GM18520 (cell line): Measurements from ENCODE around the gene TSKU.
"Not testable (repeated sequence)": the region's sequence is repeated elsewhere in the genome, so short reads cannot be mapped to it uniquely, and the experiment has no call there.

ENCODE experiments used
- ATAC-seq: cut with Tn5 transposase; IDR thresholded peaks from one replicate; pipeline ENCODE4 v1.9.1; 2021; ENCODE audit not compliant: unreplicated experiment

The TSKU gene

DNA sequence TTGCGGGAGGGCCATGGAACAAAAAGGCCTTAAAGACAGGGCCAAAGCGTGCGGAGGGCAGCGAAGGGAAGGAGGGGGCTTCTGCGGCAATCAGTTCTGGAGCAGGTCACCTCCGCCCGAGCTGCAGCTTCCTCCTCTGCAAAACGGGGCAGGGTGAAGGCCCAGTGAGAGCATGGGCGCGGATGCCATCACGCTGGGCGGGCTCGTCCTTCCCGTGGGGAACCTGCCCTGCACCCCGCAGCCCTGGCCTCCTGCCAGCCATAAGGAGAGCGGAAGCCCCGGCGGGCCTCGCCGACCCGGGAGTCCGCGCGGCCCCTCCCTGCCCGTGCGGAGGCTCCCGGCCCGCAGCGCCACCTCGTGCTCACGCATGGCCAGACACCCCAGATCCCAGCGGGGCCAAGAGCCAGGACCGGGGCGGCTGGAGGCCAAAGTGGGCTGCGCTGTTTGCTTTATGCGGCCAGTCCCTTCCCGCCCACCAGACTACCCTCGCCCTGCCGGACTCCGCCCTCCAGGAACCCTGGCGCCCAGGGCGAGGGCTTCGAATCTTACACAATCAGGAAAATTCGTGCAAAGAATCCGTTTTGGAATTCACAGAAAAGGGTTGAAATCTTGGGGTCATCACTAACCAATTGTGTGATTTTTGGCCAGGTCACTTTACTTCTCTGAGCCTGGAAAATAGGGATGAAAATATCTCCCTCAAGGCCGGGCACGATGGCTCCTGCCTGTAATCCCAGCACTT is 16.1 kb downstream of the TSKU start:
- no peak for ATAC-seq

DNA sequence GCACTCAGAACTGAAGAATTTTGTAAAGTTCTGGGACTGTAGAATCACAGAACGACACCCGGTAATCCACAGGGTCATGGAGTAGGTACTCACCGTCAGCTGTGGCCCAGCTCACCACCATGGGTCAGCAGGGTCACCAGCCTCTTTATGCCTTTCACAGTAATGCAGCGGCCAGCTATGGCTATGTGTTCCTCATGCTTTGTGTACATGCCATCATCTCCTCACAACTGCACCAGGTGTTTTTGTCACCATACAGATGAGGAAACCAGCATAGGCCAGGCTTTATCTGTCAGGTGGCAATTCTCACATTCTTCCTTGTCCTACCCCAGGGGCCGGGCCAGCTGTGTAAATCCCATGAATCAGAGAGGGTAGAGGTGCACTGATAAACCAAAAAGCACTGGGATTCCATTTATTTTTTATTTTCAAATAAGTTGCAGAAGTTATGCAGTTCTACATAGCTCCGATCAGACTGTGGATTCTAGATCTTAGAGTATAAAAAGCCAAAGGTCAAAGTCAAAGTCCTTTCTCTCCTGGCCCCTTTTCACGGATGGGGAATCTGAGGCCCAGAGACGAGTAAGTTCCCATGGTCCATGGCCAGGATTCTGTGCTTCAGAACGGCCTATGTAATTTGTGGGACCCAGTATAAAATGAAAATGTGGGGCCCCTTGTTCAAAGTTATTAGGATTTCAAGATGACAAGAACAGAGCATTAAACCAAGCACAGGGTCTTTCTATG is 17.5 kb downstream of the TSKU start:
- ATAC-seq, result no peak

DNA sequence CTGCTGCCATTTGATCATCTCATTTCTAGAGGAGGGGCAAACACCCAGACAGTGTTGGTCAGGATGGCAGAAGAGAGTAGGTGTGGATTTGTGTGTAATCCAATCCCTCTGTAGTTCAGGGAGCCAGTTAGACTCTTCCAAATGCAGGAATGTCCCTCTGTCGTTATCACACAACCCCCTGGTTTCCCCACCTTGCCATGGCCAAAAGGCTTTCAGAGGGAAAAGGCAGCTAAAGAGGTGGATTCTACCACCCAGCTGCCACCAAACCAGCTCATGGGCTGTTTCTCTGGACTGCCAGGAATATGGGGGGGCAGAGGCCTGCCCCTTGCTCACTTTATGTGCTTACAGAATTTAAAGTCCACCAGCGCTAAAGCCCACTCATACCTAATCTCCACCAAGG is 18.1 kb downstream of the TSKU start:
- ATAC-seq, result no peak

DNA sequence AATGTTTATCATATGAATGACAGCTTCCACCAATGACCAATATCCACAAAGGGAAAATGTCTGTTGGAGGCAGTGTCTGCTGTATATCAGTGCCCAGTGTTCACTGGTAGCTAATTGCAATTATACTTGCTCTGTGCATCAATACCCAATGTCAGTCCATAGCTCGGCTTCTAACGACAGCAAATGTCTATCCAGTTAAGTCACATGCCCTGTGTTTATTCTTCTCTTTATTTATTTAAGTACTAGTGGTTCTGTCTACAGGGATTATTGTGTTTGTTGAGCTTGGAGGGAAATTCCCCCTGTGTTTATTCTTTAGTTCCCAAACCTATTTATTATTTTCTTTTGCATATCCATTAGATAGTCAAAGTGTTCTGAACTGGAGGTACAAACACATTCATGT is 18.6 kb downstream of the TSKU start:
- ATAC-seq, result no peak

DNA sequence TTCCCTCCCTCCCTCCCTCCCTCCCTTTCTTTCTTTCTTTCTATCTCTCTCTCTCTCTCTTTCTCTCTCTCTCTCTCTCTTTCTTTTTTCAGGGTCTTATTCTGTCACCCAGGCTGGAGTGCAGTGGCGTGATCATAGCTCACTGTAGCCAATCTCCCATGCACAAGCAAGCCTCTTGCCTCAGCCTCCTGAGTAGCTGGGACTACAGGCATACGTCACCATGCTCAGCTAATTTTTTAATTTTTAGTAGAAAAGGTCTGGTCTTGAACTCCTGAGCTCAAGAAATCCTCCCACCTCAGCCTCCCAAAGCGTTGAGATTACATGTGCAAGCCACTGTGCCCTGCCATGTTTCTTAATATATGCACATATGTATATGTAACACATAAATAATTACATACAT is 19.0 kb downstream of the TSKU start:
- no peak for ATAC-seq

DNA sequence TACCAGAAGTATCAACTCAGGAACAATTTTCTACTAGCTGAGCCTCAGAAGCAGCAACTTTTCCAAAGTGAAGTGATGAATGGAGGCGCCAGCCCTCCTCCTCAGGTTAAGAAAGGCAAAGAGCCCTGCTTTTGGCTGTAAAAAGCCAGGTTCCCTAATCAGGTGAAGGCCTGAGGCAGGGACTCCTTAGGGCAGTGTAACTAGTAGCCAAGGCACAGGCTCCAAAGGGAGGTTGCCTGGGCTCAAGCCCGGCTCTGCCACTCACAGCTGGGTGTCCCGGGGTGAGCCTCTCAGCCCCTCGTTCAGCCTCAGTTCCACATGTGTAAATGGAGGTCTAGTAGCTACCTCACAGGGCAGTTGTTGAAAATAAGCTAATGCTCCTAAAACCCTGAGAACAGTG is 19.5 kb downstream of the TSKU start:
- ATAC-seq, result no peak

DNA sequence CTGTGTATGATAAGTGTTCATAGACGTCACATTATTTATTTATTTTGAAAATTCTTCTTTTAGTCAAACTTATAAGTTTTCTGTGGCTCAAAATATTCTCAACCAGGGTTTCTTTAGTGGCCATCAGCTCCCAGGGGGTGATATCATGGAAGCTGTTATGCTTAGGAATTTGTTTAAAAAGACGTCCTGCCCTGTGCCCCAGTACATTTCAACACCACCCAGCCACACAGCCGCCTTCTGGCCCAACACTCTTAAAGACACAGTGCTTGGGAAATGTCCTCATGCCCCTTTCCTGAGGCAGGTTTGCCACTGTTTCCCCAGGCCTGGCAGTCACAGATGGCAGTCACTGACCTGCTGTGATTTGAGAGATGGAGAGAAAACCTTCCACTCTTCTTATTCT is 19.9 kb downstream of the TSKU start:
- no peak for ATAC-seq

DNA sequence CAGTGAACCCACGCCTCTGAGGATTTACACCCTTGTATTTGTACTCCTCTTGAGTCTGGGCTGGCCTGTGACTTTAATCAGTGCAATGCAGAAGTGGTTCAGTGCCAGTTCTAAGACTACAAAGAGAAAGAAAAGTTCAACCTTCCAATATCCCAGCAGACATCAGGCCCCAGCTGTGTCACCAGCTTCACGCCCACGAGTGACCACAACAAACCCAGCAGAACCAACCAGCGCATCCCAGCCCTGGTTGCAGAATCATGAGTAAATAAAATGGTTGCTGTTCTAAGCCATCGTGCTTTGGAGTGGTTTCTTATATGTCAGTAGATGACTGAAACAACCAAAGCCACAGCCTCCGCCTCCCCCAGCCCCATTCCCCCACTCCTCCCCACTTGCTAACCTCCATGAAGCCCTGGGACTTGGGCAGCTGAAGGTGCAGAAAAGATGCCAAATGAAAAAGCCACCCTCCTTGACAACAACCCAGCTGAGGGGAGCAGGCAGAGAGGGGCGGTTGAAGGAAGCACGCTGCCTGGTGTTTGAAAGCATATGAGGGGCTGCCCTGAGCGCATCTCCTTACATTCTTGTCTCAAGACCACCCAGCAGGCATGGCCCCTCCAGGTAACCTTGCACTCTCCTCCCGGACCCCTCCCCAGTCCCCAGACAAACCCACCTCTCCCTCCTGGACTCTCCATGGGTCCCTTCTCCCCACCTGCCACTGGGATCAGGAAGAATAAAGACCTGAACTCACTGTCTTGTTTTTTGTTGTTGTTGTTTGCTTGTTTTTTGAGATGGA is 20.9 kb downstream of the TSKU start:
- no peak for ATAC-seq

DNA sequence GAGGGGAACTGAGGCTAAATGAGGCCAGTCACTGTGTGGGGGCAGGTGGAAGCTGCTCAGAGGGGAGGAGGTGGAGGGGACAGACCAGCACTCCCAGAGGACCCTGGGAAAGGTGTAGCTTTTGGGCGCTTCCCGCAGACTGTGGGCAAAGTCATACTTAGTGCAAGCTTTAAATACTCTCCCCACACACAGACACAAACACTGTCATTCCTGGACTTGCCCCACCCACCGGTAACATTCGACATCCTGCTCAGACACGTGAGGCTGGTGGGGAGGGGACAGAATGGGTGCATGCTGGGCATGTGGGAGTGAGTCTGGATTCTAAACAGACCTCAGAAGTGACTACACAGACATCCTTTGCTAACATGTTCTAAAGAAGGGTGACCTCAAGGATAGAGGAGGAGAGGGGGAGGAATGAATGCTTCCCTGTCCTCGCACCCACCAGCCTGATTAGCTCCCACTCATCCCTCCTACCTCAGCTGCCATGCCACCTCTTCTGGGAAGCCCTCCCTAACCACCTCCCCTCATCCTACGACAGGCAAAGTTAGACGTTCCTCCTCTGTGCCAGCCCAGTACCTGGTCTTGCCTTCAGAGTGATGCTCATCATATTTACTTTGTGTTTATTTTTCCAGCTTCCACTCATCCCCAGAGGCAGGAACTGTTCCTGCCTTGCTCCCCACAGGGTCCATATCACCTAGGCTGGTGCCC is 22.2 kb downstream of the TSKU start:
- no peak for ATAC-seq

DNA sequence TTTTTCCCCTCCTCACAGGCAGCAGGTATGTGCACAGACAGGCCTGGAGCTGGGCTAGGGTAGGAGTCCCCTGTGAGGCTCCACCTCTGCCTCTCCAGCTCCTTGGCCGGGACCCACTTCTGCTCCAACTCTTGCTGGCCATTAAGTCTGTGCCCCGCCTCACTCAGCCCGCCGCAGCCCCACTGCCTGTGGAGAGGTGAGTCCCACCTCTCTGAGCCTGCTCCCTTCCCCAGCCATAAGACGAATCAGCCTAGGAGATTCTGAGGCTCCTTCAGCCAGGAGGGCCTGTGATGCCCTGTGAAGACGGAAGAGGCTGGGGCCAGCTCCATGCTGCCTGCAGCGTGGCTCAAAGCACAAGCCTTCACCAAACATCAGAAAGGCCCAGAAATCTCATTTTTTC is 23.0 kb downstream of the TSKU start:
- no peak for ATAC-seq

DNA sequence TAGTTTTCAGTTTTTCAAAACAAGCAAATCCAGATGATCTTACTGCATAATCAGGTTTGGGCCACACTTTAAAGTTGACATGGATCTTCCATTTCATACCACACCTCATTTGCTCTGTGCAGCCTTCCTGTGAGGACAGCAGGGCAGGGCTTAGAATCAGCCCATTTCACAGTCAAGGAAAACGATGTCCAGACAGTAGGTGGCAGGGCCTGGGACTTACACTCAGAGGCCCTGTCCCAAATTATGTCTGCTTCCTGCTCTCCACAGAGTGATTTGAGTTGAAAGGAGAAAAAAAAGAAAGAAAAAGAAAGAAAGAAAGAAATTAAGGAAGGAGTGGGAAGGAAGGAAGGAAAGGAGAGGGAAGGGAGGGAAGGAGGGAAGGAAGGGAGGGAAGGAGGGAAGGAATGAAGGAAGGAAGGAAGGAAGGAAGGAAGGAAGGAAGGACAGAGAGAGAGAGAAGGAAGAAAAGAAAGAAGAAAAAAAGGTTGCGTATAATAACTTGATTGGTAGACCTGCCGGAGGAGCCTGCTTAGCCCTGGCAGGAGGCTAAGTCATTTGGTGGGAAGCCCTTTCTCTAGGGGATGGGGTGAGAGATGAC is 23.6 kb downstream of the TSKU start:
- no peak for ATAC-seq

DNA sequence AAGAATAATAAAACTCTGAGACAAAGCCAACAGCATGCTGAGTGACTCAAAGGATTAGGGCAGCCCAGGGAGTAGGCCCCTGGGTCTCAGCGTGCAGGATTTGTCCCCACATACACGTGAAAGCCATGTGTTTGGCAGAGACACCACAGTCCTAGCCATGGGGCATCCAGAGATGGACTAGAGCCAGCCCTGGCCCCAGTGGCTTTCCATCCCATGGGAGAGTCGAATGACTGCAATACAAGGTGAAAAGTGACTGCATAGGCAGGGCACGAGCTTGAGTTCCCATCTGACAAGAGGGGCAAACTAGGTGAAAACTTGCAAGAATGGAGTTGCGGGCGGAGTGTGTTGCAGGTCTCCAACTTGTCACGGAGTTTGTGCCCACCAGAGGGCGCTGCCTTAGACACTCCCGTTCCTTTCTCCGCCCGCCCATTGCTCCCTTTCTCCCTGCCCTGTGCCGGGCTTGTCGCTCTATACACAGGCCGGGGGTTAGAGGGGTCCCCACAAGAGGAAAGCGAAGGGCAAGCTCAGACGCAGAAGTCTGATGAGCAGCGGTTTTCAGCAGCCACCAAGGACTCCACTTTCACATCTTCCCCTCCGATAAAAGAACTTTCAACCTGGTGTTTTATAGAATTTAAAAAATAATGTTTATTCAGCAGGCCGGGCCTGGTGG is 24.2 kb downstream of the TSKU start:
- ATAC-seq, result no peak

DNA sequence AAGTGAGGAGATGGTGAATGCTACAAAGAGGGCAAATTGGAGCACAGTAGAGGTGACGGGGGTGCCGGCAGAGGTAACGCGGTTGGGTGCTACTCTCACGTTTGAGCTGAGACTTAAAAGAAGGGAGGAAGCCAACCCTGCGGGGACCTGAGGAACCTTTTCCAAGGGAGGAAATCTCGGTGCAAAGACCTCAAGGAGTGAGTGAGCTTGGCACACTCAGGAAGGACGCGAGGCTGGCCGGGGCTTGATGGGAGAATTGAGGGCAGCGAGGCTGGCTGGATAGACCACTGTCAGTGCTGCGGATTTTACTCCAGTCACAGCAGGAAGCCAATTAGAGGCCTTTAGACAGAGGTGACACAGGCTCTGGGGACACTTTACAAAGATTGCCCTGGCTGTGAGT is 25.0 kb downstream of the TSKU start:
- no peak for ATAC-seq

DNA sequence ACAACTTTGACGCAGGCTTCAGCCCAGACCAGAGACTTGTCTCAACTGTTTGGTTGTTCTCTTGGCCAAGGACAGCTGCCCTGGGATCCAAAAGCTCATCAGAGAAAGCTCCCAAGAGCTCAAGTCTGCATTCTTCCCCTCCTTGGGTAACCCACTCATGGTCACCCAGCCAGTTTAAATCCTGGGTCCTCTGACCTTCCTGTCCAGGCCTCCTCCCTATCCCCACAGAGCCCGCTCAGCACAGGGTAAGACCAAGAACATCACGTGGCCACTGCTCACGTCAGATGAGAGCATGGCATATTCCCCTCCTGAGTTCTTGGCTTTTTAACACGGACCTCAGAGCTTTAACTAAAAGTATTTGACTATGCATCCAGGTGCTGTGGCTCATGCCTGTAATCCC is 25.8 kb downstream of the TSKU start:
- no peak for ATAC-seq

DNA sequence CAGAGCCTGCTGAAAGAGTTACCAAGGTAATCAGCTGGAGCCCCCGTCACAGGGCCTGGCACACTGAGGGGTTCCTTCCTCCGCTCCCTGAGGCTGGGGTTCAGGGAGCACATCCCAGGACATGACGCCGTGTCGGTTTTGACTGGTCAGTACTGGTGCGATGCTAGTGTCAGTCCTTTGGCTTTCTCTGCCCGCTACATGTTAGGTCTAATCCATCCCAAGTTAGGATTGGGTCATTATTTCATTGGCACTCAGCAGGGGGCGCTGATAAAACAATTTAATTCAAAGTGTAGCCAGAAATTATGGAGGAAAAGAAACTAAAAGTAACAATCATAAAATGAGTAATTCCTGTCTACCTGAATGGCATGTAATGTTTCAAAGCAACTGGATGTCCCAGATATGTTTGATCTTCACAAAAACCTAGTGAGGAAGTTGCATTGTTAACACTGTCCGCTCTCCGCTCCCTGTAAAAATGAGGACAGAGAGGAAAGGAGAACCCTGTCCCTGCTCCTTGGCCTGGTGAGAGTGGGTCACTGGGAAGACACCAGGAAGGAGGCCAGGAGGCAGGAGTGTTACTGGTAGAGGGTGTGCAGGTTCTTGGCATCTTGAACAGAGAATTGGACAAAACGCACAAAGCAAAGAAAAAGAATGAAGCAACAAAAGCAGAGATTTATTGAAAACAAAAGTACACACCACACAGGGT is 27.1 kb downstream of the TSKU start:
- no peak for ATAC-seq

DNA sequence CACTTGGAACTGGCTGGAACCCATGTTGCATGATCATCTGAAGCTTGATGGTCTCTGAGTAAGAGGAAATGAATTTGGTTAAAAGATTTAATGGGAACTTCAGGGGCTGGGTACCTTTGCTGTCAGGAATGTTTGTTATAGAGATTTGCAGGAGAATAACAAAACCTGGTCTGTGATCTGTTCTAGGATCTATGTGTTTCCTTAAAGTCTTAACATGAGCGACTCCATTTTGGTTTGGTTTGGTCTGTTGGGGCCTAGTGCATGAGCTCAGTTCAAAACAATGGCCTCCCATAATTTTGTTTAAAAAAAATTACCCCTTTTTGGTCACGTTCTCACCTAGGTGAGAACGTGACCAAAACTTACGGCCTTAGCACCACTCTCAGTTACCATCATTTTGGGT is 28.1 kb downstream of the TSKU start:
- ATAC-seq, result no peak

DNA sequence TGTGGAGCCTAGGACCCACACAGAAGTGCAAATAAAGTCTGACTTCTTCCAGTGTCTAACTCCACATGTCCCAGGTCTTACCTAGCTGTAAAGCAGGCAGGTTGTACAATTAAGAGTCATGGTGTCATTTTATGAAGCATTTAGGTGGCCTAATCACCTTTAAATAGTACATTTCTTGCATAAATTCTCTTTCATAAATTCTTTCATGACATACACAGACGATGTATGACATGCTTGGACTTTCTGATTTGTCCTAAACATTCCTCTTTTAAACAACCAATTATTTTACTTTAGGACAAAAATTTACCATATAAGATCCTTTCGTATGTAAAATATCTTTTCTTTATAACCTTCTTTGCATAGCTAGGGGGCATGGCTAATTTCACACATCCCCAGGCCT is 31.3 kb downstream of the TSKU start:
- ATAC-seq, result no peak

DNA sequence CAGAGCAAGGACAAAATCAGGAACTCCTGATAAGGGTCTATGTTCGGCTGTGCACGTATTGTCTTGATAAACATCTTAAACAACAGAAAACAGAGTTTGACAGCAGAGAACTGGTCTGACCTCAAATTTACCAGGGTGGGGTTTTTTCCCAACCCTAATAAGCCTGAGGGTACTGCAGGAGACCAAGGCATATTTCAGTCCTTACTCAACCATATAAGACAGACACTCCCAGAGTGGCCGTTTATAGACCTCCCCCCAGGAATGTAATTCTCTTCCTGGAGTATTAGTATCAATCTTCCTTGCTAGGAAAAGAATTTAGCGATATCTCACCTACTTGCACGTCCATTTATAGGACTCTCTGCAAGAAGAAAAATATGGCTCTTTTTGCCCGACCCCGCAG is 32.5 kb downstream of the TSKU start:
- not testable (repeated sequence) for ATAC-seq

DNA sequence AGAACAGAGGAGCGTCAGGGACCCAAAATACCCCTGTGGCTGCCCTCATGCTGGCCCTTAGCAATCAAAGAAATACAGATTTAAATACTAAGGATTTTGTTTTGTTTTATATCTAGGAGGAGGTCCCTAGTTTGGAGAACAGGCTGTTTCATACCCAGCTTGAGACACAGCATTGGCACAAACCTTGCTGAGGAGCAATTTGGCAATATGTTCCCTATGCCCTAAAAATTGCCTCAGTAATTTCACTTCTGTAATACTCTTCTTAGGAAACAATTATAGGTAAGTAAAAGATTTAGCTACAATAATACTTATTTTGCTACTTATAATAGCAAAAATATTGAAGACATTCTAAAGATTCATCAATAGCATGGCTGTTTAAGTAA is 37.0 kb downstream of the TSKU start:
- ATAC-seq, result no peak

DNA sequence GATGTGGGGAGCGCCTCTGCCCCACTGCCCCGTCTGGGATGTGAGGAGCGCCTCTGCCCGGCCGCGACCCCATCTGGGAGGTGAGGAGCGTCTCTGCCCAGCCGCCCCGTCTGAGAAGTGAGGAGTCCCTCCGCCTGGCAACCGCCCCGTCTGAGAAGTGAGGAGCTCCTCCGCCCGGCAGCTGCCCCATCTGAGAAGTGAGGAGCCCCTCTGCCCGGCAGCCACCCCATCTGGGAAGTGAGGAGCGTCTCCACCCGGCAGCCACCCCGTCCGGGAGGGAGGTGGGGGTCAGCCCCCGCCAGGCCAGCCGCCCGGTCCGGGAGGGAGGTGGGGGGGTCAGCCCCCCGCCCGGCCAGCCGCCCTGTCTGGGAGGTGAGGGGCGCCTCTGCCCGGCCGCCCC is 38.2 kb downstream of the TSKU start:
- not testable (repeated sequence) for ATAC-seq
